ENCODE measurements around the gene GAL3ST3. TPM values are rescaled to one million over a fixed set of nuclear protein-coding genes. Genes with fewer than 3 reads are reported as not detected.
A peak's percentile ranks its signal among the peaks of the same experiment; 100 is the strongest.
"Not testable (repeated sequence)": the region's sequence is repeated elsewhere in the genome, so short reads cannot be mapped to it uniquely, and the experiment has no call there.

GAL3ST3 gene, protein sequence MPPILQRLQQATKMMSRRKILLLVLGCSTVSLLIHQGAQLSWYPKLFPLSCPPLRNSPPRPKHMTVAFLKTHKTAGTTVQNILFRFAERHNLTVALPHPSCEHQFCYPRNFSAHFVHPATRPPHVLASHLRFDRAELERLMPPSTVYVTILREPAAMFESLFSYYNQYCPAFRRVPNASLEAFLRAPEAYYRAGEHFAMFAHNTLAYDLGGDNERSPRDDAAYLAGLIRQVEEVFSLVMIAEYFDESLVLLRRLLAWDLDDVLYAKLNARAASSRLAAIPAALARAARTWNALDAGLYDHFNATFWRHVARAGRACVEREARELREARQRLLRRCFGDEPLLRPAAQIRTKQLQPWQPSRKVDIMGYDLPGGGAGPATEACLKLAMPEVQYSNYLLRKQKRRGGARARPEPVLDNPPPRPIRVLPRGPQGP
- total RNA-seq, result 0.73 TPM
- long read RNA-seq, partial matches to known transcripts, result 0 of 4 reads
- long read RNA-seq, other reads (novel, unspliced or antisense), result 0 of 4 reads

DNA sequence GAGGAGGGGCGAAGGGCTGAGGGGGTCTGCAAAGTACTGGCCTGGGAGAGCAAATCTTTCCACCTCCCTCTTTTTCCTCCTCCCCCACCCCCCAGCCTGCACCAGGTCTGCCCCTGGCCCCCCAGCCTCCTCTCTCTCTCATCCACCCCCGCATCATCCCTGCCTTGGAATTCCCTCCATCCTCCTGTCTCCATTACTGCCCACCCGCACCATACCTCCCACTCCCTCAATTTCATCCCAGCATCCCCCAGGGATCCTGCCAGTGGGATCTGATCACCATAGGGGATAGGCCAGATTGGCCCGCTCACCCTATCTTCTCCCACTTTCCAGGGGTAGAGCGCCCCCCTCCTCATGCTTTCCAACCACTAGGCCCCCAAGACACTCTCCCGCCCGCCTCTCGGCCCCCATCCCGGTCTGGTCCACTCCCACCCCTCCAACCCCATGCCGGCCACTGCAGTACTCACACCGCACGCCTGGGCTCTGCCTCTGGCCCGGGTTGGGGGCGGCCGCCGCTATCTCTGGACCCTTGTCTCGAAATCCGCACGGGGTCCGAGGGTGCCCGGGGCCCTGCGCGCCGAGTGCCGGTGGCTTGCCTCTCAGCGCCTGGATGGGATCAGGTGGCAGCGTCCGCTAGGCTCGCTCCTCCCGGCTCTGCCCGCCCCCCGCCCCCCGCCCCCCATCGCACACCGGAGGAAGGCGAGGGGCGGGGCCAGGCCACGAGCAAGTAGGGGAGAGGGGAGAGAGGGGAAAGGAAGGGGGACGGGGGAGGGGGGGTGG is at the start of gene GAL3ST3:
Gene GAL3ST3, minus strand, starts transcription at position 615 of the 777 bp plus-strand sequence. CDS start 3,746 bp downstream, outside the sequence.
- intact Hi-C loops (cut with DNase I), result no loop called here
- ATAC-seq (ENCODE audit: poor library complexity), result no peak
- no peak for DNase-seq

DNA sequence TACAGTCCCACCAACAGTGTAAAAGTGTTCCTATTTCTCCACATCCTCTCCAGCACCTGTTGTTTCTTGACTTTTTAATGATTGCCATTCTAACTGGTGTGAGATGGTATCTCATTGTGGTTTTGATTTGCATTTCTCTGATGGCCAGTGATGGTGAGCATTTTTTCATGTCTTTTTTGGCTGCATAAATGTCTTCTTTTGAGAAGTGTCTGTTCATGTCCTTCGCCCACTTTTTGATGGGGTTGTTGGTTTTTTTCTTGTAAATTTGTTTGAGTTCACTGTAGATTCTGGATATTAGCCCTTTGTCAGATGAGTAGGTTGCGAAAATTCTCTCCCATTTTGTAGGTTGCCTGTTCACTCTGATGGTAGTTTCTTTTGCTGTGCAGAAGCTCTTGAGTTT is 43.2 kb upstream of the GAL3ST3 start:
- DNase-seq; intact Hi-C loops (cut with DNase I); ATAC-seq (ENCODE audit: poor library complexity): not testable (repeated sequence)

DNA sequence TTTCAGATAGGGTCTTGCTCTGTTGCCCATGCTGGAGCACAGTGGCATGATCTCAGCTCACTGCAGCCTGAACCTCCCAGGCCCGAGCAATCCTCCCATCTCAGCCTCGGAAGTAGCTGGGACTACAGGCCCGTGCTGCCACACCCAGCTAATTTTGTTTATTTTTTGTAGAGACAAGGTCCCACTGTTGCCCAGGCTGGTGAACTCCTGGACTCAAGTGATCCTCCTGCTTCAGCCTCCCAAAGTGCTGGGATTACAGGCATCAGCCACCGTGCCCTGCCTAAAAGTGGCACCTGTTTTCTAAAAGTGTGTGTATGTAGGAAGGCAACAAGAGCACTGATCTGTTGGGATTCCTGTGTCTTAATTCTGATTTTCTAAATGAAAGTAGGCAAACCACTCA is 41.3 kb upstream of the GAL3ST3 start:
- DNase-seq, result no peak
- intact Hi-C loops (cut with DNase I), result no loop called here

DNA sequence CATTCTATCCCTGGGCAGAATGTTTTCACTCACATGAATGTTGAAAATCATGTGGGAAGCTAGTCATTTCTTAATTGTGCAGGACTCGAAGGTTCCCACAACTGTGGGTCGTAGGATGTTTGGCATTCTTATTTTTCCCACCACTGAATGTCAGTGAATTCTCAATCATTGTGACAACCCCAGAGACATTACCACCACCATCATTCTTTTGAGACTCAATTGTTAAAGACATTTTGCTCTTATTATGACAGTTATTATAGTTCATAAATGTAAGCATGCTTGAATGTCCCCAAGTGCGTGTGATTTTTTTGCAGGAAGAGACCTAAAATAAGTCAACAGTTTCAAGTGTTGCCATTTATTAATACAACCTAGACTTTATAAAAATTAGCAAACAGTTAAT is 40.1 kb upstream of the GAL3ST3 start:
- ATAC-seq (ENCODE audit: poor library complexity), result no peak
- no peak for DNase-seq
- intact Hi-C loops (cut with DNase I), result no loop called here

More for the DNA sequence above, 41.3 kb upstream of the GAL3ST3 start:
- no peak for ATAC-seq (ENCODE audit: poor library complexity)

DNA sequence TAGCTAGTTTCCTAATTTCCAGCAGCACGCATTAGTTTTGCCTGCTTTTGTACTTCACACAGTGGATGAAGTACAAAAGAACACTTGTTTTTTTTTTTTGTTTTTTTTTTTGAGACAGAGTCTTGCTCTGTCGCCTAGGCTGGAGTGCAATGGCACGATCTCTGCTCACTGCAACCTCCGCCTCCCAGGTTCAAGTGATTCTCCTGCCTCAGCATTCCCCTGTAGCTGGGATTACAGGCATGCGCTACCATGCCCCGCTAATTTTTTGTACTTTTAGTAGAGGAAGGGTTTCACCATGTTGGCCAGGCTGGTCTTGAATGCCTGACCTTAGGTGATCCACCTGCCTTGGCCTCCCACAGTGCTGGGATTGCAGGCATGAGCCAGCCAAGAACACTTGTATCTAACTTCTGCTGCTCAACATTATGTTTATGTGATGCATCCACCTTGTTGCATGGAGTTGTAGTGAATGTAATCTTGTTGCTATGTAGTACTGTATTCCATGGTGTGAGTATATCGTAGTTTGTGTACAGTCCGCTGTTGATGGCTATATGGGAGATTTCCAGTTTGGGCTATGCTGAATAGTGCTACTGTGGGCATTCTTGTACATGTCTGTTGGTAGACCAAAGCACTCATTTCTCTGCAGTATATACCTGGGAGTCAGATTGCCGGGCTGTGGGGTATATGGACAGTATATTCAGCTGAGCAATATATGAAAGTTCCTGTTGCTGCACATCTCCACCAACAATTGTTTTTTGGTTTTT is 38.4 kb upstream of the GAL3ST3 start:
- DNase-seq, result no peak
- intact Hi-C loops (cut with DNase I), result no loop called here
- peak; percentile 34 for ATAC-seq (ENCODE audit: poor library complexity)

DNA sequence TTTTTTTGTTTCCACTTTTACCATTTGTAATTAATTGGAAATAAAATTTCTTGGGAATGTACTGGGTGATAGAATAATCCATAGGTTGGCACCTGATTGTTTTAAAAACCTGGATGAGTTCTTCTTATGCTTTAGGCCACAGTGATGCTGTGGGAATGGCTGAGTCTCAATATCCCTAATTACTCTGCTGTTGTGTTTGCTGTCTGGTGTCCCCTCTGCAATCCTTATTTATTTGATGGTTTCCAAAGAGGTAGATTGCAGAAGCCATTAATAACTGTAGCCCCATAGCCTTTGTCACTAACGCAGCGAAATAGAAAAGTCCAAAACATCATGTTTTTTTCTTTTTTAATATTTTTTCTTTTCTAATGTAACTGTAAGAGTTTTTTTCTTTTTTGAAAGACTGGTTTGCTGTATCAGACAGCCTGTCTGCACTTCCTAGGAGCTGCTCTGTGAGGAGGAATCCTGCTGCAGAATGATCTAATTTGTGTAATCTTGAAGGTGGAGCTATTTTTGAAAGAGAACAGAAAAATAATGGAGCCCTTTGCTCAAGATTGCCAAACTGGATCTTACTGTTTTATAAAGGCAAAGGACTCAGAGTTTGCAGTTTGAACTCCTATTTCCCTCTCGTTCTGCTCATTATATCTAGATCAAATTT is 36.0 kb upstream of the GAL3ST3 start:
- ATAC-seq (ENCODE audit: poor library complexity) (no peak), DNase-seq (no peak)
- intact Hi-C loops (cut with DNase I), result no loop called here

DNA sequence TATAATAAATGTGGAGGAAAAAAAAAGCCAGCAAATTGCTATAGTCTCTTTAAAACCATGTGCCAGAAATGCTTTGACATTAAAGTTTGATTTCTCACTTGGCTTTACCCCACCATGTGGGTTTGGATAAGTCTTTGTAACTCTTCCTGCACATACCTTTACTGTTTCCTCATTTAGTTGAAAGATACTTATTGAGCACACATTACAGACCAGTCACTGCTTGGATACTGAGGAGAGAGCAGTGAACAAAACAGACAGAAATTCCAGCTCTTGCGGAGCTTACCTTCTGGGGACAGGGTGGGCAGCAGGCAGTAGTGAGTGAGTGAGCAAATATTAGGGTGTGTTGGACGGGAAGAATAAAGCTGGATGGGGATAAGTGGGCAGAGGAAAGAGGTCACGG is 34.8 kb upstream of the GAL3ST3 start:
- ATAC-seq (ENCODE audit: poor library complexity) (no peak), DNase-seq (no peak)
- intact Hi-C loops (cut with DNase I), result no loop called here

DNA sequence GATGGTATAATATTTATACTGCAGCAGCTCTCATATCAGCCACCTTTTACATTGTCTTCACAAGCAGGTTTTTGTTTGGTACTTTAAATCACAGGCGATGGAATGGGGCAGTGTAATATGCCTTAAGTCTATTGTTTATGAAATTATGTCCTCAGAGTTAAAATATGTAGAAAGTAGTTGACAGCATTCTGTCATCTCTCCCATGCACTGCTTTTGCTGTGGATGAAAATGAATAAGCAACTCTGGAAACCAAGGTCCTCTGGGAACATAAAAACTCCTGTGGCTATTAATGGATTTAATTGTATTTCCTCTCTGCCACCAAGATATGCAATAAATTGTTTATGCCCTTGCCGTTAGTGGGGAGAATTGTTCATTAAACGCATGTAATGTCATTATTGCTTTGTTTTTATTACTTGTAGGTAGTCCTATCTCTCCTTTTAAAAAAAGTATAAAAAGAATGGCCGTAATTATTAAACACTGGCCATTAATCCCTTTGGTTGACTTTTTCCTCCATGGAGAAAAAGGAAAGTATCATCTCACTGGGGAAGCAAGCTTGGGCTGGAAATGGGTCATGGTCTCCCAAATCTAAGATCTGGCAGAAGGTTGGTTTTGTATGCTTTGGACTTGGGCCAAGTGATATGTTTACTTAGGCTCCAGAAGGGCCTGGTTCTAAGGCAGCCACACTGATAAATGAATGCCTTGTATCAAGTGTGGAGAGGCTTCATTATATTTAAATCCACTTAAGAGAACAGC is 34.2 kb upstream of the GAL3ST3 start:
- intact Hi-C loops (cut with DNase I), result no loop called here
- DNase-seq (no peak), ATAC-seq (ENCODE audit: poor library complexity) (peak; percentile 14)

DNA sequence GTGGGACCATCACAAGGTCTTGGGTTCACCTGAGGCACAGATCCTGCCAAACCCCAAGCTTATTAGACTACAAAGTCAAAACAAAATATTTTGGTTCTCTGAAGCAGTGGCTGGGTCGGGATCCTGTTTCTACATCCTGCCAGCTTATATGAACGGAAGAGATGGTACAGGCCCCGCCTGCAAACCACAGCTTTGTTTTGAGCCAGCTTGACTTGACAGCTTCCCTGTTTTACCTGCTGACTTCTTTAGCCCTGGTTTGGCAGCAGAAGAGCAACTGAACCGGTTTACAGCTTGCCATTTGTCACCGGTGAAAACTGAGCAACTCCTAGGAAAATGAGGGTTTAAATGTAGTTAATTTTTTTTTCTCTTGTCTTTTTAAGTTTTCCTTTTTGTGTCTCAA is 32.5 kb upstream of the GAL3ST3 start:
- intact Hi-C loops (cut with DNase I), result no loop called here
- peak; percentile 71 for DNase-seq
- peak; percentile 47 for ATAC-seq (ENCODE audit: poor library complexity)

DNA sequence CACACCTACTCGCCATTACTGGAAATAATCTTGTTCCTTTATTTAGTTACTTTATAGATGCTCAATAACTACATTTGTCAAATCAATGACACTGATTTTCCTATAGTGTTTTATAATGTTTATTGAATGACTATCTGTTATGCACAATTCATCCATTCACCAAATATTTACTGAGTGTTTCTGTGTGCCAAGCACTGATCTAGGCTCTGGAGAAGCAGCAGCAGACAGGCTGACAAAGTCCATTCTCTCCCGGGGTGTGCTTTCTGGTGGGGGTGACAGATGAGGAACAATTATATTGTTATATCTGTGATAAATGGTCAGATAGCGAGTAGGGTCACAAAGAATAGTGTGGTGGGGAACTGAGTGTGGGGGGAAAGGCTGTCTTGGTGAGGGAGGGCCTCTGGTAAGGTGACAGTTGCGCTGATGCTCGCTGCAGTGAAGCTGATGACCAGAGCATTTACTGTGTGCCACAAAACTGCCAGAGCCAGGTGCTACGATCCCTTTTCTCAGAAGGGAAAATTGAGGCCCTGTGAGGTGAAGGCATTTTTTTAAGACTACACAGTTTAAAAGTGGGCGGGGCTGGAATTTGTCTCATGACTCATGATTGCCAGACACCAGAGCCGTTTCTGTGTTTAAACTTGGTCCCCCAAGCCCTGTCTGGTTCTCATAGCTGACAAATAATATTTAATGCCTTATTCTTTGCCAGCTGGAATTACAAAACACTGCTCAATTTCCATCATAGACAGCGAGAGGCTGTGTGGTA is 31.3 kb upstream of the GAL3ST3 start:
- intact Hi-C loops (cut with DNase I), result no loop called here
- no peak for ATAC-seq (ENCODE audit: poor library complexity)
- DNase-seq, result no peak

DNA sequence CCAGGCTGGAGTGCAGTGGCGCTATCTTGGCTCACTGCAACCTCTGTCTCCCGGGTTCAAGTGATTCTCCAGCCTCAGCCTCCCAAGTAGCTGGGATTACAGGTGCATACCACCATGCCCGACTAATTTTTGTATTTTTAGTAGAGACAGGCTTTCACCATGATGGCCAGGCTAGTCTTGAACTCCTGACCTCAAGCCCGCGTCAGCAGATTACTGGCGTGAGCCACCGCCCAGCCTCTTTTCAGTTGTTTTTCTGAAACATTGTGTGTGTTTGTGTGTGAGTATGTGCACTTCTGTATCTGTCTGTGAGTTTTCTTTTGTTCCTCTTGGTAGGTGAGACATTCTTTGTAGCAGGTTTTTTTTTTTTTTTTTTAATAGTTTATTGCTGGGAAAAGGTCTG is 30.0 kb upstream of the GAL3ST3 start:
- ATAC-seq (ENCODE audit: poor library complexity); DNase-seq; intact Hi-C loops (cut with DNase I): not testable (repeated sequence)

DNA sequence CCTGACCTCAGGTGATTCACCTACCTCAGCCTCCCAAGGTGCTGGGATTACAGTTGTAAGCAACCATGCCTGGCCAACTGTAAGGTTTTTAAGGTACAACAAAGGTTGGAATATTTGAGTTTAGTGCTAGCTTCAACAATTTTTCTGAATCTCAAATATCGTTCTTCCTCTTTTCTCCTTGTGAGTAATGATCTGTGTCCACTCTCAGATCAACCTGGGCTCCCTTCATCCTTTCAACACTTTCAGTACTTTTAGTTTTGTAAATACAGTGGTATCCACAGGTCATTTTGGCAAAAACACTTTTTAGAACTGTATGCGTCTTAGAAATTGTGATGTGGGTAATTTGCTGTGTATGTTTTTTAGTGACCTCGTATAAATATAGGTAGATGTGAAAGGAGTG is 29.0 kb upstream of the GAL3ST3 start:
- ATAC-seq (ENCODE audit: poor library complexity) (no peak), DNase-seq (no peak)
- intact Hi-C loops (cut with DNase I), result no loop called here

DNA sequence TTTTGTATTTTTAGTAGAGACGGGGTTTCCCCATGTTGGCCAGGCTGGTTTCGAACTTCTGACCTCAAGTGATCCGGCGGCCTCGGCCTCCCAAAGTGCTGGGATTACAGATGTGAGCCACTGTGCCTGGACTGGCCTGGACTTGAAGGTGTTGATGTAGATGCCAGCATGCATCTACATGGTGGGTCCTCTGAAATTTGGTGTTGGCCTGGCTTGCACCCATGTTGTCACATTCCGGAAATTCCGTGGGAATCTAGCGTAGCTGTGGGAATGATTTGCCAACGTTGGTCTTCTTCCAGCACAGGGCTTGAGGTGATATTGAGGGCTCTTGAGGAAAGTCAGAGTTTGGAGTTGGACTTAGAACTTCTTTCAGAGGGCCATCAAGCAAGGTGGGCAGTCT is 27.6 kb upstream of the GAL3ST3 start:
- ATAC-seq (ENCODE audit: poor library complexity), result peak; percentile 10
- intact Hi-C loops (cut with DNase I), result no loop called here
- DNase-seq, result no peak

DNA sequence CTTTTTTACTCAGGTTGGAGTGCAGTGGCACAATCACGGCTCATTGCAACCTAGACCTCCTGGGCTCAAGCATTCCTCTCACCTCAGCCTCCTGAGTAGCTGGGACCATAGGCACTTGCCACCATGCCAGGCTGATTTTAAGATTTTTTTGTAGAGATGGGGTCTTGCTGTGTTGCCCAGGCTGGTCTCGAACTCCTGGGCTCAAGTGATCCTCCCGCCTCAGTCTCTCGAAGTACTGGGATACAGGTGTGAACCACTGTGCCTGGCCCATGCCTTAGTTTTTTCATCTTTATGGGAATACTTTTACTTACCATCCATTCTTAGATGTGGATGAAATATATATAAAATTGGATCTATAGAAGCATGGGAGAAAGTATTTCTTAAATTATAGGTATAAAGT is 26.3 kb upstream of the GAL3ST3 start:
- DNase-seq (no peak), ATAC-seq (ENCODE audit: poor library complexity) (no peak)
- intact Hi-C loops (cut with DNase I), result no loop called here

DNA sequence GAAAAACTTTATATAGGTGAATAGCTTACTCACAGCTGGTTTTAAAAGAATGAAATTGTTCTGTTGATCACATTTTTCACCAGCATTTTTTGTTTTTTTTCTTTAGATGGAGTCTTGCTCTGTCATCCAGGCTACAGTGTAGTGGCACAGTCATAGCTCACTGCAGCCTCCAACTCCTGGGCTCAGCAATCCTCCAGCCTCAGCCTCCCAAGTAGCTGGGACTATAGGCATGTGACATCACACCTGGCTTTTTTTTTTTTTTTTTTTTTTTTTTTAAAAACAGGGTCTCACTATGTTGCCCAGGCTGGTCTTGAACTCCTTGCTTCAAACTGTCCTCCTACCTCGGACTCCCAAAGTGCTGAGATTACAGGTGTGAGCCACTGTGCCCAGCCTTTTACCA is 24.7 kb upstream of the GAL3ST3 start:
- intact Hi-C loops (cut with DNase I), result loop anchor here (5.0 kb wide), 1 partner anchor 54 kb away; no protein-coding TSS in a partner anchor

DNA sequence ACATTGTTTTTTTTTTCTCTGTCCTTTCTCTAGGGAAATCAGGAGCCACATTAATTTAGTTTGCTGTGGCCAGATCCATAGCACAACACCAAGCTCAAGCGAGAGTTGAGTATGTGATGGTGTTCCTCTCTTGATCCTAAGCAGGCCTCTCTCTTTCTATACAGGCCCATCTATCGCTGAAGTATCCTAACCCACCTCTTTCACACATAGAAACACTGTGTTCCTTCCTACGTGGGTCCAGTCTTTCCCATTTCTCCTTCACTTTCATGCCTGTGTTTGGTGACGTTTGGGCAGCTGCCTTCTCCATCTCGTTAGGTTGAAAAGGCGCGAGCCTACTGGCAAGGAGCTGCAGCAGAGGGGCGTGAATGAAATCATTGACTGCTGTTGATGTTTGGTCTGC is 23.6 kb upstream of the GAL3ST3 start:
- ATAC-seq (ENCODE audit: poor library complexity), result no peak
- no peak for DNase-seq
- intact Hi-C loops (cut with DNase I), result loop anchor here (5.0 kb wide), 1 partner anchor 55 kb away; no protein-coding TSS in a partner anchor

More for the DNA sequence above, 24.7 kb upstream of the GAL3ST3 start:
- DNase-seq (no peak), ATAC-seq (ENCODE audit: poor library complexity) (no peak)

DNA sequence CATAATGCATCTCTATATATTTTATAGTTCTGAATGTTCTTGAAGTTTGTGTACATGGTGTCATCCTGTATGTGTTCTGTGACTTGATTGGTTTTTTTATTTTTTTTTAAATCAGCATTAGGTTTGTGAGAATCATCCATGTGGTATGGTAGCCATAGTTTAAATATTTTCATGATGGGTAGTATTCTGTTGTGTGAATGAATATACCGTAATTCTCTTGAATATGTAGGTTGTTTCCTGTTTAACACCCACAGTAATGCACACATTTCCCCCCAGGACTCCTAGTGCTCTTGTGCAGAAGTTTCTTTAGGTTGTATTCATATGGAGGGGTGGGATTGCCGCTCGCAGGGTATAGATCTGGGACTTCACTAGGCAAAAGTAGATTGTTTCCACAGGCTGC is 23.1 kb upstream of the GAL3ST3 start:
- ATAC-seq (ENCODE audit: poor library complexity) (no peak), DNase-seq (no peak)
- intact Hi-C loops (cut with DNase I), result loop anchor here (5.0 kb wide), 1 partner anchor 55 kb away; no protein-coding TSS in a partner anchor

Measured in Right ventricle myocardium superior (tissue), 1 donor.